Gastrocnemius medialis (tissue), 4 donors: ENCODE measurements around the gene ZNF365.

ENCODE experiments used
- CTCF ChIP-seq, 5 experiments: fragments of 450-650 bp in 3 of 5; fragments of 200-600 bp in 2 of 5; sonication (generic) in 2 of 5; IDR thresholded peaks in 4 of 5; conservative IDR thresholded peaks in 1 of 5; 1 replicate in 4 of 5; 2 replicates in 1 of 5; pipeline ENCODE4 v1.5.1; 2016 to 2019; ENCODE audit warnings: antibody characterized with exemption in 5 of 5, mild to moderate bottlenecking in 3 of 5, moderate library complexity in 3 of 5
- POLR2A ChIP-seq, 2 donors: fragments of 450-650 bp; IDR thresholded peaks; one replicate each; pipeline ENCODE4 v1.6.1; 2017; ENCODE audit warnings: antibody characterized with exemption in 2 of 2, mild to moderate bottlenecking in 2 of 2, moderate library complexity in 2 of 2

- TF ChIP-seq CTCF (IDR thresholded peaks at IDR 0.05 in 4 of 5, conservative IDR thresholded peaks at IDR 0.05 in 1 of 5) = no peak
- TF ChIP-seq POLR2A (IDR thresholded peaks at IDR 0.05) = no peak
Measured at GRCh38 chr10:62379394-62379793, 5.2 kb downstream of the ZNF365 start.
